ENCODE data around the gene ARMC3.
"Not testable (repeated sequence)": the region's sequence is repeated elsewhere in the genome, so short reads cannot be mapped to it uniquely, and the experiment has no call there.

Gene ARMC3

DNA sequence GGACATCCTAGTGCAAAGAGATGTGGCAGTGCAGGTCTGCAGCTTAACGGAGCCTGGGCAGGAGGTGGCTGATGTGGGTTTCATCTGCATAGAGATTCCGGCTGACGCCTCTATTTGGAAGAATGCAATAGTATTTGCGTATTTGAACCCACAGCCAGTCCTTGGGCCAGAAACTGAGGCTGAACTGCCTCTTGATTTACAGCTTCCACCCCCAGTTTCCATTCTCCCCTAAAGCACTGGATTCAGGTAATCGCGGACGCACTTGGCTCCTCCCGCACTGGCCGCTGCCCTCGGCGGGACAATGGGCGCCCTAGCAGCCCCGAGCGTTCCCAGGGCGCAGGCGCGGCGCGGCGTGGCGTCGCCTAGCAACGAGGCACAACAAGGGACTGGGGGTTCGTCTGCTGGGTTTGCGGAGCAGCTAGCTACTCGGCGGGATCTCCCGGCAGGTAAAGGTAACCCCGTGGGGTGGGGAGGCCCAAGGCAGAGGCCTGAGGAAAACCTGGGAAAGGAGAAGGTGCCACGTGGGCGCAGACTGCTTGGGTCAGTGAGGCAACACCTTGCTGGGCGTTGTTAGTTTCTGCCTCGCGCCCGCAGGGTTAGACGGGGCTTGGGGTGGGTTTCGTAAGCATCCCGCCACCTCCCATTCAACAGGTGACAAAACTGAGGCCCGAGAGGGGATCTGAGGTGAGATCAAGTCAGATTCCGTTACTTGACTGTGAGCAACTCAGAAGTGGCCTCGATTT is at the start of gene ARMC3:
TSS of gene ARMC3 (plus strand) at position 393 of the 743 bp plus-strand sequence. CDS start 3,944 bp downstream, outside the sequence.
- FAIRE-seq: peak; percentile 82
- peak; percentile 36 for DNase-seq (ENCODE audit: insufficient read length, low spot score)

DNA sequence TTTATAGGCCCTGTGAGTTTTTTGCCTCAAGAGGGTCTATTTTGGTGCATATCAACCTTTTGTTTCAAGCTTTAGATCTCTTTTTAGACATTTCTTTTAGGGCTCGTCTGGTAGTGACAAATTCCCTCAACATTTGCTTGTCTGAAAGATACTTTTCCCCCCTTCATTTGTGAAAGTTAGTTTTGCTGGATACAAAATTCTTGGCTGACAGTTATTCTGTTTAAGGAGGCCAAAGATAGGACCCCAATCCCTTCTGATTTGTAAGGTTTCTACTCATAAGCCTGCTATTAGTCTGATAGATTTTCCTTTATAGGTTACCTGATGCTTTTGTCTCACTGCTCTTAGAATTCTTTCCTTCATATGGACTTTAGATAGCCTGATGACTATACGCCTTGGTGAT is 36.1 kb upstream of the ARMC3 start:
- FAIRE-seq (no peak), DNase-seq (ENCODE audit: insufficient read length, low spot score) (no peak)

GRCh38 chr10:22893781-22894180 is 34.1 kb upstream of the ARMC3 start:
- DNase-seq (ENCODE audit: insufficient read length, low spot score) (no peak), FAIRE-seq (no peak)

DNA sequence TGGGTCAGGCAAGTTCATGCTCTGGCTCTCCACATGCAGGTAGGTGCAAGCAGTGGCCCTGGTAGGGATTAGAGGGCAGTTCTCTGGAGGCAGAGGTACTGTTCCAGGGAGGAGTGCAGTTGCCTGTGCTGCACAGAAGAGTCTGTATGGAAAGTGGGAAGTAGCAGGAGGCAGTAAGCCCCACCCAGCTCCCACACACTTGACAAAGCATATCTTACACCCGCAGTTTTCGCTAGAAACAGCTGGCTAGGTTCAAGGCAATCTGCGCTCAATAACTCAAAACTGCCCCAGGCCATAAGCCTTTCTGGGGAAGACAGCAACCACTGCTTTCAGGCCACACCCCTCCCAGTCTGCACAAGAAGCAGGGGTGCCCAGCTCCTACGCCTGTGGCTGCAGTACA is 33.1 kb upstream of the ARMC3 start:
- DNase-seq (ENCODE audit: insufficient read length, low spot score): no peak
- FAIRE-seq: no peak

- no peak for DNase-seq (ENCODE audit: insufficient read length, low spot score)
- FAIRE-seq: no peak
These were observed 32.6 kb upstream of the ARMC3 start for GRCh38 chr10:22895252-22895651.

DNA sequence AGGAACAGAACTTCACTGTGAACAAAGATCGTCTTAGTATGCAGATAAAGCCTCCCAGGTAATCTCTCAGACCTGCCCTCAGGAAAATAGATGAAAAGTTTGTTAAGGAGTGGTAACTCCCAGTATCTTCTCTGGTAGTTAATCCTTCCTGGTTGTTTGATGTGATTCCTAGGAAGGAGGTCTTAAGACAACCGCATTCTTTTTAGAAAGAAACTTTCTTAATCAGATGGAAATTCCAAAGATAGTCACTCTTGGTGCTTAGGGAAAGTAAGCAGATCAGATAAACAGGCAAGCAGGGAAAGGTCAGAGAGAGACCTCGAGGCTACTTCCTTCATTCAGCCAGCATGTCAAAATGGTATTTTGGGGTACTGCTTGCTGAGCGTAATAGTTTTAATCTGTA is 30.5 kb upstream of the ARMC3 start:
- FAIRE-seq (no peak), DNase-seq (ENCODE audit: insufficient read length, low spot score) (no peak)

DNA sequence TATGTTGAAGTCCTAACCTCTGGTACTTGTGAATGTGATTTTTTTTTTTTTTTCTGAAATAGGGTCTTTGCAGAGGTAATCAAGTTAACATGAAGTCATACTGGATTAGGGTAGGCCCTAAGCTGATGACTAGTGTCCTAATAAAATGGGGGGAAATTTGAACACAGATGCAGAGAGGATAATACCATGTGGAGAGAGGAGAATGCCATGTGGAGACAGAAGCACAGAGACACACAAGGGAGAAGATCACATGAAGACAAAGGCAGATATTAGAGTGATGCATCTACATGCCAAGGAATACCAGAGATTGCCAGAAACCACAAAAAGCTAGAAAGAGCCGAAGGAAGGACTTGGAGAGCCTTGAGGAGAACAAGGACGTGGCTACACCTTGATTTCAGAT is 28.5 kb upstream of the ARMC3 start:
- DNase-seq (ENCODE audit: insufficient read length, low spot score) (no peak), FAIRE-seq (no peak)

DNA sequence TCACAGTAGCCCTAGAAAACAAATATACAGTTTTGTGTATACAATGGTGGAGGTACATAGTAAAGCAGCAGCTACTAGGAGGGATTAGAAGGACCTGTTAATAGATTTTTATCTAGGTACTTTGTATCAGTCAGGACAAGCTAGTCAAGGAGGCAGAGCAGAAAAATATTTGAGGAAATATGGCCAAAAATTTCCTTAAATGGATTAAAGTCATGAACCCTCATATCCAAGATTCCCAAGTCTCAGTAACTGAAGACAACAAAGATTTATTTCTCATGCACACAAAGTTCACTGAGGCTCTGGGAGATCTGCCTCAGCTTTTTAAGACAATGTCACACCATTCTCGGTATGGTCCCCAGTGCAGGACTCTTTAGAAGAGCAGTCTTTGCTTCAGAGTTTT is 28.1 kb upstream of the ARMC3 start:
- FAIRE-seq (no peak), DNase-seq (ENCODE audit: insufficient read length, low spot score) (no peak)

DNA sequence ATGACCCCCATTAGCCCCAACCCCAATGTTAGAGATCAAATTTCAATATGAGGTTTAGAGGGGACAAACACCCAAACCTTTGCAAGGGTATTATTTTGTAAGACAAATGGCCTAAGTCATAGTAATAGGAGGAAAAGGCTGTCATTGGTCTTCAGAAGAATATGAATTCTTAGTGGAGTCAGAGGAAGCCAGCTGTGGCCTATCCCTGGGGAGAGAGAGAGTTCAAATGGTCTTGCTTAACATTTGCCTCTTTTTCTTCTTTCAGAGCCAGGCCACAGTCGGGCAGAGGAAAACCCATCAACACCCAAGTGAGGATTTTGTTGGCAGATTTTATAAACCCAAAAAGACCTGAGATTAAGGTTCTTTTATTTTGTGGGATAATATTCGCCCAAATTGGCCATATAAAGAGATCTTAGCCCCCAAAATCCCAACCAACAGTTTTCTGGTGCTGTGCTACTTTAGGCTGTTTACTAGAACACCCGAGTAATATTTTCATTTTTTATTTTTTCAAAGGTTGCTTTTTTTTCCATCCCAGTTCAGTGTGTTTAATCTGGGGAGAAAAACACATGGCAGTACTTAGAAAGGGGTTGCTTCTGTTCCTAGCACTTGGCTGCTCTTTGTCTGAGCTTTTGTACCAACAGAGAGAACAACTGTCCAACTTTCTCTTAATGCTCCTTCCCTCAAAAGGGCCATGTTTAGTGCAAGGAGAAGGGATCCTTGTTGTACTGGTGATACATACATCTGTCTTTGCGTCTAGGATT is 26.8 kb upstream of the ARMC3 start:
- DNase-seq (ENCODE audit: insufficient read length, low spot score) (no peak), FAIRE-seq (no peak)

- not testable (repeated sequence) for DNase-seq (ENCODE audit: insufficient read length, low spot score); FAIRE-seq
These were observed 25.7 kb upstream of the ARMC3 start for GRCh38 chr10:22902147-22902546.

DNA sequence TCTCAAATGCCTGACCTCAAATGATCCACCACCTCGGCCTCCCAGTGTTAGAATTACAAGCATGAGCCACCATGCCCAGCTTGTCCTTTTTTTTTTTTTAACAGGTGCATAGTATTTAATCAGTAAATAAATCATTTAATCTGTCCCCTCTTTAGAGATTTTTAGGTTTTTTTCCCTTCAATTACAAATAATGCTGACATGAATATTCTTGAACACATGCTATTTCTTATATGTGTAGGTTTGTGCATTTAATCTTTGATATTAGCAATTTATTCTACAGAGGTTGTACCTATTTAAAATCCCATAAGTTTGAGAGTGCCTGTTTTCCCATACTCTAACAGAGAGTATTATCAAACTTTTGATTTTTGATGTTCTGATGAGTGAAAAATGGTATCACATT is 24.2 kb upstream of the ARMC3 start:
- no peak for DNase-seq (ENCODE audit: insufficient read length, low spot score)
- FAIRE-seq: no peak

DNA sequence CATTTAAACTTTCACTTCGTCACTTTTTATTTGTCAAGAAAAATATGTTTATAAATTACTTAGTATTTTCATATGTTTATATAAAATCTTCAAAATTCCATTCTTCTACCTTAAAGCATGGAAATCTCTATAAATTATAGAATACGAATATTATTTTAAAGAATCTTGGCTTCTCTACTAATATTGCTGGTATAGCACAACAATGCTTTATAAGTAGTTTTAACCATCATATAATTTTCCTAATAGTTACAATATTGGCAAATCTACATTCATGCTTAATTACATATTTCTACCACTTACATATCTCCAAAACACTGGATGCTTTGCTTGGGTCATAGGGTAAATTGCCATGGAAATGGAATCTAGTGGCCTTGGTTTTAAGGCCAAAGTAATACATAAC is 21.1 kb upstream of the ARMC3 start:
- DNase-seq (ENCODE audit: insufficient read length, low spot score) (no peak), FAIRE-seq (no peak)

DNA sequence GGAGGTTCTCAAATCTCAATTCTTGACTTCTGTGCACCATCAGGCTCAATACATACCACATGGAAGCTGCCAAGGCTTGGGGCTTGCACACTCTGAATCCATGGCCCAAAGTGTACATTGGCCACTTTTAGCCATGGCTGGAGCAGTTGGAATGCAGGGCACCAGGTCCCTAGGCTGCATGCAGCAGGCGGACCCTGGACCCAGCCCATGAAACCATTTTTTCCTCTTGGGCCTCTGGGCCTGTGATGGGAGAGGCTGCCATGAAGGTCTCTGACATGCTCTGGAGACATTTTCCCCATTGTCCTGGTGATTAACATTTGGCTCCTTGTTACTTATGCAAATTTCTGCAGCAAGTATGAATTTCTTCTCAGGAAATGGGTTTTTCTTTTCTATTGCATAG is 19.0 kb upstream of the ARMC3 start:
- DNase-seq (ENCODE audit: insufficient read length, low spot score) (no peak), FAIRE-seq (no peak)

GRCh38 chr10:22909673-22910072 is 18.2 kb upstream of the ARMC3 start:
- not testable (repeated sequence) for DNase-seq (ENCODE audit: insufficient read length, low spot score); FAIRE-seq

DNA sequence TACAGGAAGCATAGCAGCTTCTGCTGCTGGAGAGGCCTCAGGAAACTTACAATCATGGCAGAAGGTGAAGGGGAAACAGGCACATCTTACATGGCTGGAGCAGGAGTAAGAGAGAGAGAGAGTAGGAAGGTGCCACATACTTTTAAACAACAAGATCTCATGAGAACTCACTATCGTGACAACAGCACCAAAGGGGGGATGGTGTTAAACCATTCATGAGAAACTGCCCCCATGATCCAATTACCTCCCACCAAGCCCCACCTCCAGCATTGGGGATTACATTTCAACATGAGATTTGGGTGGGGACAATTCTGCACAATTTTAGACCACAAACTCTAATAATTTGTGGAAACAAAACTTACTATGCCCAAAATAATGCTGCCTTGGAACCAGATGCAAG is 16.8 kb upstream of the ARMC3 start:
- no peak for DNase-seq (ENCODE audit: insufficient read length, low spot score)
- FAIRE-seq: no peak

DNA sequence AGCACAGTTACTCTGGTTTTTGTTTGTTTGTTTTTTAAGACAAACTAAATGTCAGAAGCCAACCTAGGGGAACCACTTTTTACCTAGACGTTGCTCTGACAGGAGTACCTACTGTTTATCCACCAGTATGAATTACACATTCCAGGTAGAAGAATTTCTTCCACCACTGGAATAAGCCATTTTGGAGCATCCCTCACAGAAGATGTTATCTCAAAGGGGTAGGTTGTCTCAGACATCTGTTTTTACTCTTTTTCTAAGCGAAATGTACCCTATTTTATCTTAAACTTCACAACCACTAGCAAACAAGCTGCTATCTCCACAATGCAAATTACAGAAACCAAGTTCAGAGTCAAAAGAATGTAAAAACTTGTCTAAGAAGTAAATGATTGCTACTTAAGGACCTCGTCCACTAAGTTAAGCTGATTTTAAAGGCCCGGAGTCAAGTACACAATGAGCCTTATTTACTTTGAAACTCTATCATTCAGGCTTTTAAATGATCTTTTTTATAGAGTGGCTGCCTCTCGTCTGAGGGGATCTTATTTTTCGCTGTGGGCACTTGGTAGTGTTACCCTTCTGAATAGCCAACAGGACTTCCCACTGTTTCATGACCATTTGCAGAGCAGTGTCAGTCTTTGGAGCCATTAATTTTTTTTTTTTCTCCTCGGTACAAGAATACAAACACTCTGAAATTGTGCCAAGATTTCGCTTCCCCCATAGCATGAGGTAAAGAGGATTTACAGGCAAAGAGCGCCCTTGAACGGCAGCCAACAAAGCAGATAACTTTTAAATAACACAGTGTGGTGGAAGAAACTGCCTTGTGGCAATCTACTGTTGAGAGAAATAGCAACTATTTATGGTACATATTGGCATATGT is 15.7 kb upstream of the ARMC3 start:
- no peak for DNase-seq (ENCODE audit: insufficient read length, low spot score)

DNA sequence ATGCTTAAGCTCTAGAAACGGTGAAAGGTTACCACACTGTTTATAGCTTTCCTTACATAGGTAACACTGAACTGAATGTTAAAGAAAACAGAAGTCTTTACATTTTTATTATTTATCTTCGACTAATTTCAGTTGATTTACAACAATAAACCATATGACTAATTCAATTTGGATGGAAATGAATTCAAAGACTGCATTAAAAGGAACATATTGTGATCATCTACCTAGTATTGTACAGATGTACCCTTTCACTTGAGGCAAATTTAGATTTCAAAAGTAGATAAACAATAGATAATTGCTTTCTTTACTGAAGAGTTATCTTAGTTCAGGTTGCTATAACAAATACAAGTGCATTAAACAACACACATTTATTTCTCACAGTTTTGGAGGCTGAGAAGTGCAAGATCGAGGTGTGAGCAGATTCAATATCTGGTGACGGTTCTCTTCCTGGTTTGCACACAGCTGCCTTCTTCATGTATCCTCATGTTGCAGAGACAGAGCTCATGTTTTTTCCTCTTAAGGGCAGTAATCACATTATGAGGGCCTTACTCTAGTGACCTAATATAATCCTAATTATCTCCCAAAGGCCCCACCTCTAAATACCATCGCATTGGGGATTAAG is 15.0 kb upstream of the ARMC3 start:
- FAIRE-seq (peak; percentile 18), DNase-seq (ENCODE audit: insufficient read length, low spot score) (no peak)

More for the DNA sequence above, 15.7 kb upstream of the ARMC3 start:
- no peak for FAIRE-seq

DNA sequence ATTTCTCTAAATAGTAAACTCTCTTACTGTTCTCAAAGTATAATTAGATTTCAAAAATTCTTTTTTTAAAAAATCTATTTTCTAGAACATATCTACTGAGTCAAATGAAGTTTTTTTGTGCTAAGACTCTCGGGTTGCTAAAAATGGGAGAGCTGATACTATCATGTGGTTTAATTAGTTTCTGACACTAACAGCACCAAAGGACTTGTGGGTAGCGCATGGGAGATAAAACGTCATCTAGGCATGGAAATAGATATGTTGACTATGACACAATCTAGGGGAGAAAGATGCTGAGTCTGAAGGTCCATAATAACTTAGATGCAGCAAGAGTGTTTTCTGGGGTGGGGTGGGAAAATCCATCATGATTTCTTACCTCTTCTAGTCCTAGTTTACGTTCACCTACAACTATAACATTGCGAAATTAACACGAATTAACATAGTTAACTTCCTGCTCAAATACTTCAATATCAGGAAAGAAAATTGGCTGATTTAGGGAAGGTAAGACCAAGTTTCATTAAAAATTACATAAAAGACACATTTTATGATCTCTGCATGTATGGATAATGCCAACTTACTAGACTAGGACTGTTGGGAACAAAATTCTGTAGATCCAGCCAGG is 14.3 kb upstream of the ARMC3 start:
- FAIRE-seq (peak; percentile 76), DNase-seq (ENCODE audit: insufficient read length, low spot score) (no peak)

- DNase-seq (ENCODE audit: insufficient read length, low spot score) (no peak), FAIRE-seq (no peak)
These were observed 12.5 kb upstream of the ARMC3 start for GRCh38 chr10:22915314-22915713.

DNA sequence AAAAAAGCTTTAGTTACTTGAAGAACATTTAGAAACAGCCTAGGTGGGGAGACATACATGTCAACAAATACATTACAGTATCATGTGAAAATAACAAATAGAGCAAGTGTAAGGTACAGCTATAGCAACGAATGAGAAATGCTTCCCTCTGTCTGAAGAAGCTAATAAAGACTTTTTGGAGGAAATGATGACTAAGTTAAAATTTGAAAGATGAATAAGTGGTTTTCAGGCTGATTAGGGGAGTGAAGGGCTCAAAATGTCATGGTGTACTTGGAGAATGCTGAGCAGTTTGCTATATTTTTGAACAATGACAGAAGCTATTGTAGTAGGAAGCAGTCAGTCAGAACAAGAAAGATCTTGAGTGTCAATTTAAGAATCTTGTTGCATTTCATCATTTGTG is 2.8 kb upstream of the ARMC3 start:
- FAIRE-seq (no peak), DNase-seq (ENCODE audit: insufficient read length, low spot score) (no peak)
